Ovary (tissue), 9 donors: ENCODE results near the gene INCENP. TPM values are rescaled to one million over a fixed set of nuclear protein-coding genes. Genes with fewer than 3 reads are reported as not detected.

Experiments
- DNase-seq, 5 donors: peaks; one replicate each; pipeline ENCODE4 v3.0.0-alpha.2; 2019 to 2020
- H3K27ac ChIP-seq, 2 donors: fragments of 200-600 bp; one replicate each; pipeline versions ENCODE4 v1.5.1 to v1.8.0; 2019 to 2022
- H3K27me3 ChIP-seq: fragments of 200-600 bp; one replicate; pipeline ENCODE4 v1.8.0; 2022
- H3K36me3 ChIP-seq: fragments of 200-600 bp; sonication (generic); one replicate; pipeline ENCODE4 v1.5.1; 2019
- H3K4me1 ChIP-seq: one replicate; pipeline ENCODE4 v1.8.1; 2013; ENCODE audit warnings: mild to moderate bottlenecking, moderate library complexity; ENCODE audit not compliant: insufficient read depth
- H3K4me3 ChIP-seq: fragments of 200-600 bp; sonication (generic); one replicate; pipeline ENCODE4 v1.5.1; 2017
- H3K9me3 ChIP-seq, 2 donors: fragments of 200-600 bp in 1 of 2; sonication (generic) in 1 of 2; one replicate each; pipeline versions ENCODE4 v1.5.1 to v1.8.1; 2013 to 2019; ENCODE audit warnings: mild to moderate bottlenecking in 1 of 2, moderate library complexity in 1 of 2
- CTCF ChIP-seq, 3 donors: fragments of 450-650 bp in 2 of 3; fragments of 200-600 bp in 1 of 3; IDR thresholded peaks; one replicate each; pipeline versions ENCODE4 v1.5.1 to v1.8.0; 2016 to 2022; ENCODE audit warnings: antibody characterized with exemption in 3 of 3, mild to moderate bottlenecking in 1 of 3
- EP300 ChIP-seq: sonication (generic); formaldehyde crosslinking; IDR thresholded peaks from one replicate; pipeline ENCODE4 v1.6.1; 2017; ENCODE audit warnings: antibody characterized with exemption
- POLR2A ChIP-seq: fragments of 450-650 bp; IDR thresholded peaks from one replicate; pipeline ENCODE4 v1.6.1; 2017; ENCODE audit warnings: antibody characterized with exemption, mild to moderate bottlenecking, moderate library complexity
- WGBS, 3 donors: extraction: QIAGEN DNeasy Blood & Tissue Kit in 1 of 3; methylation state at CpG; one replicate each; pipeline versions ENCODE4 v1.1.5 to v1.1.7; 2013 to 2017; 5-methylcytosine and 5-hydroxymethylcytosine counted together
- intact Hi-C, 4 donors: fragments of 100-400 bp; cut with DNase I; formaldehyde crosslinking; loops; one replicate each; pipeline versions ENCODE4 v1.11.0 to v1.15.1; 2022 to 2023
- polyA plus RNA-seq, 2 donors: library from polyadenylated mRNA; stranded (reverse); fragments of 200-250 nt in 1 of 2; fragments of 350-450 nt in 1 of 2; fragmentation: Illumina TruSeq in 1 of 2; extraction: RNeasy Lipid Tissue Mini Kit (QIAGEN cat#74804) in 1 of 2; gene quantifications; one replicate each; pipeline ENCODE4 v1.2.3, GENCODE V29; 2013 to 2014
- total RNA-seq, 7 donors: library from RNA; depleted of rRNA in 2 of 7; stranded (reverse); fragments of >200 nt in 2 of 7; fragmentation: NEBNext Ultra II Directional in 3 of 7; extraction: Animal tissue kit (Norgen Biotek cat#: 25700) in 3 of 7; gene quantifications; one replicate each; pipeline versions ENCODE4 v1.1.0 to v1.2.4, GENCODE V29; 2016 to 2023
- donor health status: DM: no; HTN: no; CAD: no; lungs with moderate emphysema.
- donor health status: DM: no; HTN: no; CAD: no.
- donor health status: Bipolar disorder and iron deficiency.
- donor health status: DM: yes; HTN: yes; CAD: no.
- donor health status: DM: no; HTN: no; CAD: no.
- donor health status: DM: yes; HTN: yes; CAD: no.

Gene INCENP
- total and polyA plus RNA-seq, 9 donors, result 6.6 to 20.0 (median 14.6) TPM

GRCh38 chr11:62141111-62142042 lies 17.6 kb downstream of the INCENP start:
- H3K4me1 ChIP-seq, result no peaks in the 10 kb centered on the region
- H3K36me3 ChIP-seq, result no peaks in the 10 kb centered on the region
- WGBS, 3 donors, result 85 to 87% (median 87%) methylated on average over 22 of the region's 22 CpGs
- H3K27me3 ChIP-seq, result no peaks in the 10 kb centered on the region
- TF ChIP-seq EP300 (no peak), CTCF (IDR thresholded peaks at IDR 0.05) (no peak), POLR2A (no peak)
- no peak overlapping the region for H3K27ac ChIP-seq
- no peaks in the 10 kb centered on the region for H3K9me3 ChIP-seq
- DNase-seq, result no peak
- no peak overlapping the region for H3K4me3 ChIP-seq
- intact Hi-C loops, result no loop called here

- no peaks in the 10 kb centered on the region for H3K27me3 ChIP-seq
- H3K36me3 ChIP-seq, result no peaks in the 10 kb centered on the region
- no peaks in the 10 kb centered on the region for H3K9me3 ChIP-seq
- DNase-seq, result no peak
- peak overlapping the region in 1 of 2 donors; percentile 35 for H3K27ac ChIP-seq
- intact Hi-C loops, result no loop called here
- TF ChIP-seq CTCF (IDR thresholded peaks at IDR 0.05) (no peak), POLR2A (no peak), EP300 (no peak)
- H3K4me3 ChIP-seq, result no peak overlapping the region
- 94 to 97% (median 95%) methylated on average over 4 of the region's 4 CpGs for WGBS, 3 donors
- no peaks in the 10 kb centered on the region for H3K4me1 ChIP-seq
Observed at GRCh38 chr11:62142043-62142375, 18.2 kb downstream of the INCENP start.

GRCh38 chr11:62142921-62143320 lies 19.1 kb downstream of the INCENP start:
- Histone ChIP-seq H3K36me3 (no peaks in the 10 kb centered on the region), H3K27ac (peak overlapping the region in 1 of 2 donors; percentile 35), H3K9me3 (no peaks in the 10 kb centered on the region), H3K27me3 (no peaks in the 10 kb centered on the region), H3K4me3 (no peak overlapping the region), H3K4me1 (no peaks in the 10 kb centered on the region)
- 14 to 23% (median 14%) methylated on average over 3 of the region's 3 CpGs for WGBS, 3 donors
- DNase-seq, result peak in 3 of 5 donors; percentile 52 to 70 (median 54)
- TF ChIP-seq POLR2A (no peak), CTCF (IDR thresholded peaks at IDR 0.05) (no peak), EP300 (no peak)
- intact Hi-C loops, result no loop called here

- 91 to 100% (median 98%) methylated on average over 1 of the region's 1 CpG for WGBS, 3 donors
- H3K36me3 ChIP-seq, result no peaks in the 10 kb centered on the region
Observed at GRCh38 chr11:62143727-62144126, 19.9 kb downstream of the INCENP start.

More at GRCh38 chr11:62143727-62144126, 19.9 kb downstream of the INCENP start:
- Histone ChIP-seq H3K27ac (peak overlapping the region in 1 of 2 donors; percentile 35), H3K9me3 (no peaks in the 10 kb centered on the region), H3K4me1 (no peaks in the 10 kb centered on the region), H3K4me3 (no peak overlapping the region), H3K27me3 (no peaks in the 10 kb centered on the region)
- TF ChIP-seq POLR2A, result no peak
- no peak for TF ChIP-seq CTCF (IDR thresholded peaks at IDR 0.05)
- no peak for TF ChIP-seq EP300
- intact Hi-C loops, result no loop called here
- DNase-seq, result peak in 1 of 5 donors; percentile 24
